Smooth muscle cell of the umbilical artery (primary cell): ENCODE measurements around the gene PRSS53. TPM values are rescaled to one million over a fixed set of nuclear protein-coding genes. Genes with fewer than 3 reads are reported as not detected.

Experiments used
- total RNA-seq: library from RNA; depleted of rRNA; stranded (reverse); fragments of >200 nt; gene quantifications from 2 replicates; pipeline ENCODE4 v1.2.3, GENCODE V29; 2014

Gene PRSS53
- total RNA-seq: 3.6 and 9.6 TPM in 2 replicates

GRCh38 chr16:31088459-31089183 is at the start of gene PRSS53:
Gene PRSS53 (minus strand): TSS chr16:31088943. CDS start chr16:31088809, 134 bp downstream.

GRCh38 chr16:31135535-31136286 is 47.0 kb upstream of the PRSS53 start, which contains the start of gene PRSS8:
Gene PRSS8 (minus strand): TSS chr16:31135727. CDS start chr16:31135498, 229 bp downstream.

GRCh38 chr16:31117384-31118222 is 28.9 kb upstream of the PRSS53 start, which contains the start of gene KAT8:
Gene KAT8 (plus strand): TSS chr16:31117664. CDS start chr16:31117682, 18 bp downstream.

GRCh38 chr16:31108035-31108793 is 19.5 kb upstream of the PRSS53 start, which contains the start of gene BCKDK:
Gene BCKDK (plus strand): TSS chr16:31108386. CDS start chr16:31109224, 838 bp downstream.

GRCh38 chr16:31094424-31095120 is 5.8 kb upstream of the PRSS53 start, which contains the start of gene VKORC1:
Gene VKORC1 (minus strand): TSS chr16:31094797. CDS start chr16:31094729, 68 bp downstream.

GRCh38 chr16:31073970-31074813 is 14.6 kb downstream of the PRSS53 start, which contains the start of the genes ZNF646 and ZNF668:
Gene ZNF646 (plus strand): TSS chr16:31074422. CDS start chr16:31076325, 1,903 bp downstream.
Gene ZNF668 (minus strand): TSS chr16:31074240. CDS start chr16:31064459, 9,781 bp downstream.

Other genes with a start within 250 kb of the PRSS53 start
- gene BCL7C, start 194.9 kb downstream of the PRSS53 start, total RNA-seq: 25.5 and 26.6 TPM in 2 replicates
- gene CTF1, start 192.3 kb downstream of the PRSS53 start, total RNA-seq: 2.7 and 4.4 TPM in 2 replicates
- 25.2 and 25.5 TPM in 2 replicates for gene FBXL19, start 165.4 kb downstream of the PRSS53 start, total RNA-seq
- gene ORAI3, start 139.9 kb downstream of the PRSS53 start, total RNA-seq: 36.4 and 49.0 TPM in 2 replicates
- 1.8 and 4.9 TPM in 2 replicates for gene SETD1A, start 131.2 kb downstream of the PRSS53 start, total RNA-seq
- gene HSD3B7, start 103.7 kb downstream of the PRSS53 start, total RNA-seq: 11.6 and 13.4 TPM in 2 replicates
- 0.59 and 2.8 TPM in 2 replicates for gene STX1B, start 78.3 kb downstream of the PRSS53 start, total RNA-seq
- 23.2 and 29.7 TPM in 2 replicates for gene STX4, start 55.4 kb downstream of the PRSS53 start, total RNA-seq
- 8.3 and 9.8 TPM in 2 replicates for gene ZNF668, start 14.7 kb downstream of the PRSS53 start, total RNA-seq
- gene ZNF646, start 14.5 kb downstream of the PRSS53 start, total RNA-seq: 9.5 and 16.3 TPM in 2 replicates
- 163 and 273 TPM in 2 replicates for gene VKORC1, start 5.9 kb upstream of the PRSS53 start, total RNA-seq
- 19.3 and 33.3 TPM in 2 replicates for gene BCKDK, start 19.4 kb upstream of the PRSS53 start, total RNA-seq
- gene KAT8, start 28.7 kb upstream of the PRSS53 start, total RNA-seq: 31.5 and 32.1 TPM in 2 replicates
- not detected in 2 replicates for gene PRSS8, start 46.8 kb upstream of the PRSS53 start, total RNA-seq
- gene PRSS36, start 61.1 kb upstream of the PRSS53 start, total RNA-seq: 0.30 TPM in 1 of 2 replicates, not detected in the other
- 45.7 and 65.8 TPM in 2 replicates for gene FUS, start 91.2 kb upstream of the PRSS53 start, total RNA-seq
- gene PYCARD, start 113.8 kb upstream of the PRSS53 start, total RNA-seq: 27.3 and 28.7 TPM in 2 replicates
- gene TRIM72, start 125.2 kb upstream of the PRSS53 start, total RNA-seq: not detected in 2 replicates
- gene PYDC1, start 128.2 kb upstream of the PRSS53 start, total RNA-seq: not detected in 2 replicates
- not detected in 2 replicates for gene ITGAM, start 171.0 kb upstream of the PRSS53 start, total RNA-seq